K562 (cell line): ENCODE measurements around the gene SLC4A2. TPM values are rescaled to one million over a fixed set of nuclear protein-coding genes. Genes with fewer than 3 reads are reported as not detected.

Experiments
- ARID4B ChIP-seq: sonication (generic); formaldehyde crosslinking; IDR thresholded peaks from 2 replicates; pipeline ENCODE4 v1.8.0; 2022; ENCODE audit warnings: mild to moderate bottlenecking, missing genetic modification reagents
- ETV1 ChIP-seq: fragments of 450-650 bp; conservative IDR thresholded peaks from 2 replicates; pipeline ENCODE4 v1.6.1; 2016; ENCODE audit warnings: missing genetic modification characterization, control low read depth, low read depth, missing compliant biosample characterization
- FIP1L1 ChIP-seq: fragments of 200-400 bp; formaldehyde crosslinking; IDR thresholded peaks from 2 replicates; pipeline ENCODE4 v1.6.1; 2018; ENCODE audit warnings: mild to moderate bottlenecking, low read depth, low read length; ENCODE audit not compliant: poor library complexity, severe bottlenecking
- HNRNPLL ChIP-seq: fragments of 200-400 bp; formaldehyde crosslinking; IDR thresholded peaks from 2 replicates; pipeline ENCODE4 v1.6.1; 2017; ENCODE audit warnings: low read length, low read depth, mild to moderate bottlenecking; ENCODE audit not compliant: poor library complexity, severe bottlenecking
- KDM1A ChIP-seq, 2 experiments: fragments of 450-650 bp; IDR thresholded peaks; 2 replicates each; pipeline ENCODE4 v1.6.1; 2016; ENCODE audit warnings: mild to moderate bottlenecking in 2 of 2
- POLR2B ChIP-seq: fragments of 450-650 bp; IDR thresholded peaks from 2 replicates; pipeline ENCODE4 v1.6.1; 2018; ENCODE audit warnings: low read depth; ENCODE audit not compliant: partially characterized antibody
- POLR3A ChIP-seq: IDR thresholded peaks from 2 replicates; pipeline ENCODE4 v1.6.1; 2011; ENCODE audit warnings: borderline replicate concordance, mild to moderate bottlenecking, moderate library complexity; ENCODE audit not compliant: insufficient read length, insufficient read depth; ENCODE audit errors: extremely low read depth
- RBM34 ChIP-seq: fragments of 200-400 bp; formaldehyde crosslinking; IDR thresholded peaks from 2 replicates; pipeline ENCODE4 v1.6.1; 2018; ENCODE audit warnings: low read length, borderline replicate concordance; ENCODE audit not compliant: insufficient read depth
- RFX1 ChIP-seq: fragments of 450-650 bp; IDR thresholded peaks from 2 replicates; pipeline ENCODE4 v1.6.1; 2016; ENCODE audit warnings: mild to moderate bottlenecking, moderate library complexity
- SNIP1 ChIP-seq: fragments of 450-650 bp; IDR thresholded peaks from 2 replicates; pipeline ENCODE4 v1.7.1; 2017; ENCODE audit warnings: low read depth, mild to moderate bottlenecking
- TARDBP ChIP-seq: fragments of 450-650 bp; IDR thresholded peaks from 2 replicates; pipeline ENCODE4 v1.6.1; 2016
- TCF15 ChIP-seq: fragments of 250-450 bp; sonication (Bioruptor Pico); IDR thresholded peaks from 2 replicates; pipeline ENCODE4 v1.8.0; 2022; ENCODE audit warnings: moderate library complexity, mild to moderate bottlenecking, inconsistent platforms
- UBTF ChIP-seq, 2 experiments: IDR thresholded peaks; 2 replicates each; pipeline ENCODE4 v1.6.1; 2012; ENCODE audit warnings: improper control_type of control experiment in 2 of 2, low read depth in 2 of 2, low read length in 2 of 2, borderline replicate concordance in 1 of 2
- YY1 ChIP-seq, 3 experiments: IDR thresholded peaks; 2 replicates each; pipeline ENCODE4 v1.6.1; 2011; ENCODE audit warnings: low read length in 2 of 3, mild to moderate bottlenecking in 2 of 3, moderate library complexity in 2 of 3, borderline replicate concordance in 1 of 3, control low read depth in 1 of 3, low read depth in 1 of 3; ENCODE audit not compliant: insufficient read depth in 3 of 3, insufficient replicate concordance in 2 of 3, control insufficient read depth in 1 of 3, insufficient read length in 1 of 3; ENCODE audit errors: extremely low read depth in 1 of 3
- ZNF551 ChIP-seq: fragments of 250-450 bp; sonication (Bioruptor Pico); IDR thresholded peaks from 2 replicates; pipeline ENCODE4 v1.5.0; 2021; ENCODE audit warnings: mild to moderate bottlenecking, moderate library complexity
- polyA plus RNA-seq, 8 experiments: library from polyadenylated mRNA; depleted of rRNA in 4 of 8; stranded (reverse) in 5 of 8; unstranded in 3 of 8; fragments of >200 nt; fragmentation: Nextera tagmentation in 2 of 8; fragmentation: Illumina TruSeq in 1 of 8; extraction: Ambion mirVana in 2 of 8; extraction: Trizol in 1 of 8; gene quantifications; 2 replicates each; pipeline versions ENCODE4 v1.2.1 to v1.2.3, GENCODE V29; 2011 to 2014; ENCODE audit warnings: inconsistent platforms in 1 of 8, missing spikeins in 1 of 8
- total RNA-seq, 7 experiments: library from RNA; depleted of rRNA in 6 of 7; stranded (reverse); fragments of >200 nt in 6 of 7; fragmentation: Illumina TruSeq in 2 of 7; extraction: Trizol in 2 of 7; gene quantifications; 2 replicates each; pipeline versions ENCODE4 v1.2.1 to v1.2.3, GENCODE V29; 2011 to 2021; ENCODE audit warnings: low replicate concordance in 1 of 7
- TF ChIP-seq, protein P1 (sequence below): fragments of 250-450 bp; sonication (Bioruptor Pico); IDR thresholded peaks from 2 replicates; pipeline ENCODE4 v1.5.0; 2022; ENCODE audit warnings: mild to moderate bottlenecking

The SLC4A2 gene
- total and polyA plus RNA-seq, 9 of the 15 experiments (the other 6 are each of a cell fraction or from before 2014, with no cell fraction given) = 11.4 to 375 (median 130) TPM

DNA sequence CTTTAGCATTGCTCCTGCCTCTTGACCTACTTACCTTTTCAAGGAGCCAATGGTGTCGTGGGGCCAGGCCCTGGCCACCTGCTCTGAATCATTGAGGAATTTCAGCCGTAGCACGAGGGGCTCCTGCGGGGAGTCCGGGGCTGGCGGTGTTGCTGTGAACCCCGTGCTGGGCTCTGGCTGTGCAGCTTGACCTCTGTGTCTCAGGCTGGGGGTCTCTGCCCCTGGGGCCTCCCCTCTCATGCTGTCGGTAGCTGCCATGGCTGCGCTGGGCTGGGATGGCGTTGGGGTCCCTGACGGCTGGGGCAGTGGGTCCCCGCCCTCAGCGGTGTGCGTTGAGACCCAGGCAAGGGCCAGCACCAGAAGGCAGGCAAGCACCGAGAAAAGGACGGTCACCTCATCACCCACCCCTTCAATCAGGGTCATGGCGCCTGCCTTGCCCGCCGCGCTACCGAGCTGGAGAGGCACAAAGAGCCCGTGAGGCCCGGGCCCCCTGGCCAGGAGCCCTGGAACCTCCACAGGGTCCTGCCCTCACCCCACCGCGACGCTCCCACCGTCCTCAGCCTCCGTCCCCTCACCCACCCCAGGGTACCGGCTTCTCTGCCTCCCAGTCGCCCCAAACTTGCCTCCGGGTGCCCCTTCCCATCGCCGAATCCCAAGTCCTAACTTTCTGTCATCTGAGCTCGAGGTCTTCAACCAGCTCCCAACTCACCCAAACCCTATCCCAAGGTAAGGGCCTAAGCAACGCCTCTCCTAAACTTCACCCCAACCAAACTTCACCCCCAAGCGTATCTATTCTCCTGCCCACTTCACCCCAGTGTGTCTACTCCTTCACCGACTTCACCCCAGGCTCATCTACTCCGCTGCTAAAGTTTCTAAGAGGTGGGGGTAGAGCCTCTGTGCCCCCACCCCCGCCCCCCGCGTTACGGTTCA is 23.0 kb downstream of the SLC4A2 start (continued):
- TF ChIP-seq POLR2B = peak; percentile 62
- TF ChIP-seq ETV1 = no peak
- TF ChIP-seq FIP1L1 = peak; percentile 63
- TF ChIP-seq RFX1 = no peak
- TF ChIP-seq SNIP1 = no peak
- no peak for TF ChIP-seq TCF15 (CRISPR knock-in tag)
- TF ChIP-seq, protein P1, sequence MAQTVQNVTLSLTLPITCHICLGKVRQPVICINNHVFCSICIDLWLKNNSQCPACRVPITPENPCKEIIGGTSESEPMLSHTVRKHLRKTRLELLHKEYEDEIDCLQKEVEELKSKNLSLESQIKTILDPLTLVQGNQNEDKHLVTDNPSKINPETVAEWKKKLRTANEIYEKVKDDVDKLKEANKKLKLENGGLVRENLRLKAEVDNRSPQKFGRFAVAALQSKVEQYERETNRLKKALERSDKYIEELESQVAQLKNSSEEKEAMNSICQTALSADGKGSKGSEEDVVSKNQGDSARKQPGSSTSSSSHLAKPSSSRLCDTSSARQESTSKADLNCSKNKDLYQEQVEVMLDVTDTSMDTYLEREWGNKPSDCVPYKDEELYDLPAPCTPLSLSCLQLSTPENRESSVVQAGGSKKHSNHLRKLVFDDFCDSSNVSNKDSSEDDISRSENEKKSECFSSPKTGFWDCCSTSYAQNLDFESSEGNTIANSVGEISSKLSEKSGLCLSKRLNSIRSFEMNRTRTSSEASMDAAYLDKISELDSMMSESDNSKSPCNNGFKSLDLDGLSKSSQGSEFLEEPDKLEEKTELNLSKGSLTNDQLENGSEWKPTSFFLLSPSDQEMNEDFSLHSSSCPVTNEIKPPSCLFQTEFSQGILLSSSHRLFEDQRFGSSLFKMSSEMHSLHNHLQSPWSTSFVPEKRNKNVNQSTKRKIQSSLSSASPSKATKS (CRISPR knock-in tag) = no peak
- no peak for TF ChIP-seq RBM34
- no peak for TF ChIP-seq ARID4B (CRISPR knock-in tag)
- peak in 1 of 2 experiments; percentile 6; a peak in 1 of 4 replicates for TF ChIP-seq UBTF (IDR thresholded peaks at IDR 0.05; ENCODE audit: borderline replicate concordance in 1 of 2, low read depth in 2 of 2, low read length in 2 of 2)
- no peak for TF ChIP-seq ZNF551
- TF ChIP-seq POLR3A = no peak
- TF ChIP-seq TARDBP = no peak
- no peak for TF ChIP-seq HNRNPLL
- no peak for TF ChIP-seq KDM1A (IDR thresholded peaks at IDR 0.05)
- peak in 2 of 3 experiments; percentile 18 to 71 for TF ChIP-seq YY1 (IDR thresholded peaks at IDR 0.05; ENCODE audit: borderline replicate concordance in 1 of 3, control insufficient read depth in 1 of 3, extremely low read depth in 1 of 3, insufficient read depth in 3 of 3, insufficient read length in 1 of 3, insufficient replicate concordance in 2 of 3, low read depth in 1 of 3, low read length in 2 of 3)
